ENCODE results near the gene ADK.
"Not testable (repeated sequence)": the region's sequence is repeated elsewhere in the genome, so short reads cannot be mapped to it uniquely, and the experiment has no call there.

ADK gene

GRCh38 chr10:74543276-74543675 is 392.3 kb downstream of the ADK start:
- peak; percentile 66 for FAIRE-seq
- no peak for TF ChIP-seq POLR2A (IDR thresholded peaks at IDR 0.05; ENCODE audit: low read depth, low read length)

GRCh38 chr10:74544106-74544505 is 393.1 kb downstream of the ADK start:
- DNase-seq (ENCODE audit: insufficient read length, low spot score), result peak; percentile 20
- peak; percentile 93 for FAIRE-seq
- no peak for TF ChIP-seq POLR2A (IDR thresholded peaks at IDR 0.05; ENCODE audit: low read depth, low read length)

More at GRCh38 chr10:74543276-74543675, 392.3 kb downstream of the ADK start:
- DNase-seq (ENCODE audit: insufficient read length, low spot score), result no peak

GRCh38 chr10:74548676-74549075 is 397.7 kb downstream of the ADK start:
- FAIRE-seq (no peak), DNase-seq (ENCODE audit: insufficient read length, low spot score) (no peak)
- TF ChIP-seq POLR2A (IDR thresholded peaks at IDR 0.05; ENCODE audit: low read depth, low read length), result no peak

GRCh38 chr10:74556072-74556705 is 405.2 kb downstream of the ADK start:
- no peak for DNase-seq (ENCODE audit: insufficient read length, low spot score)
- TF ChIP-seq POLR2A (IDR thresholded peaks at IDR 0.05; ENCODE audit: low read depth, low read length), result no peak
- FAIRE-seq, result peak; percentile 60

GRCh38 chr10:74557098-74557497 is 406.1 kb downstream of the ADK start:
- FAIRE-seq (no peak), DNase-seq (ENCODE audit: insufficient read length, low spot score) (no peak)
- TF ChIP-seq POLR2A (IDR thresholded peaks at IDR 0.05; ENCODE audit: low read depth, low read length), result no peak

- peak; percentile 43 for FAIRE-seq
- DNase-seq (ENCODE audit: insufficient read length, low spot score), result no peak
- no peak for TF ChIP-seq POLR2A (IDR thresholded peaks at IDR 0.05; ENCODE audit: low read depth, low read length)
Observed at GRCh38 chr10:74558403-74558802, 407.4 kb downstream of the ADK start.

GRCh38 chr10:74558897-74559296 is 407.9 kb downstream of the ADK start:
- TF ChIP-seq POLR2A (IDR thresholded peaks at IDR 0.05; ENCODE audit: low read depth, low read length), result no peak
- DNase-seq (ENCODE audit: insufficient read length, low spot score), result no peak
- FAIRE-seq, result no peak

GRCh38 chr10:74568896-74569295 is 417.9 kb downstream of the ADK start:
- not testable (repeated sequence) for FAIRE-seq; DNase-seq (ENCODE audit: insufficient read length, low spot score)

GRCh38 chr10:74573497-74573896 is 422.5 kb downstream of the ADK start:
- FAIRE-seq; DNase-seq (ENCODE audit: insufficient read length, low spot score): not testable (repeated sequence)

- FAIRE-seq (no peak), DNase-seq (ENCODE audit: insufficient read length, low spot score) (no peak)
- TF ChIP-seq POLR2A (IDR thresholded peaks at IDR 0.05; ENCODE audit: low read depth, low read length), result no peak
Observed at GRCh38 chr10:74575191-74575720, 424.2 kb downstream of the ADK start.

GRCh38 chr10:74575912-74576311 is 424.9 kb downstream of the ADK start:
- peak; percentile 71 for FAIRE-seq
- TF ChIP-seq POLR2A (IDR thresholded peaks at IDR 0.05; ENCODE audit: low read depth, low read length), result no peak
- no peak for DNase-seq (ENCODE audit: insufficient read length, low spot score)

- TF ChIP-seq POLR2A (IDR thresholded peaks at IDR 0.05; ENCODE audit: low read depth, low read length), result no peak
- FAIRE-seq, result peak; percentile 64
Observed at GRCh38 chr10:74576586-74576985, 425.6 kb downstream of the ADK start.

GRCh38 chr10:74580438-74580837 is 429.4 kb downstream of the ADK start:
- FAIRE-seq; DNase-seq (ENCODE audit: insufficient read length, low spot score): not testable (repeated sequence)

More at GRCh38 chr10:74576586-74576985, 425.6 kb downstream of the ADK start:
- DNase-seq (ENCODE audit: insufficient read length, low spot score), result no peak

- no peak for DNase-seq (ENCODE audit: insufficient read length, low spot score)
- TF ChIP-seq POLR2A (IDR thresholded peaks at IDR 0.05; ENCODE audit: low read depth, low read length), result no peak
- FAIRE-seq, result no peak
Observed at GRCh38 chr10:74582566-74582965, 431.5 kb downstream of the ADK start.

GRCh38 chr10:74585231-74586087 is 434.4 kb downstream of the ADK start:
- no peak for FAIRE-seq
- TF ChIP-seq POLR2A (IDR thresholded peaks at IDR 0.05; ENCODE audit: low read depth, low read length), result no peak
- no peak for DNase-seq (ENCODE audit: insufficient read length, low spot score)

All from H54 (cell line).